Neural progenitor cell (in vitro differentiated cells): ENCODE data around the gene NTM.

ENCODE experiments used
- CTCF ChIP-seq: fragments of 200-600 bp; sonication (generic); IDR thresholded peaks from 2 replicates; pipeline ENCODE4 v1.5.1; 2017; ENCODE audit warnings: antibody characterized with exemption, mild to moderate bottlenecking
- EZH2 ChIP-seq: fragments of 200-600 bp; sonication (generic); IDR thresholded peaks from 2 replicates; pipeline ENCODE4 v1.6.1; 2017; ENCODE audit warnings: antibody characterized with exemption, mild to moderate bottlenecking, moderate library complexity

GRCh38 chr11:131947511-131947910, 577.1 kb downstream of the NTM start:
- TF ChIP-seq CTCF (no peak), EZH2 (no peak)
